Spinal cord (tissue), 10 donors: ENCODE results near the gene PLCH1. TPM values are rescaled to one million over a fixed set of nuclear protein-coding genes. Genes with fewer than 3 reads are reported as not detected.

Experiments used
- DNase-seq, 6 donors: peaks; one replicate each; pipeline versions ENCODE4 v3.0.0 to v3.0.0-alpha.2; 2013 to 2015; ENCODE audit warnings: low spot score in 6 of 6, low read depth in 4 of 6
- H3K27ac ChIP-seq: one replicate; pipeline ENCODE4 v1.5.1; 2013; ENCODE audit warnings: low read depth, low read length, control low read depth
- H3K27me3 ChIP-seq: one replicate; pipeline ENCODE4 v1.6.1; 2013; ENCODE audit warnings: low read length; ENCODE audit not compliant: control insufficient read depth, insufficient read depth
- H3K36me3 ChIP-seq: one replicate; pipeline ENCODE4 v1.6.1; 2013; ENCODE audit warnings: low read length; ENCODE audit not compliant: control insufficient read depth, insufficient read depth
- H3K4me1 ChIP-seq: one replicate; pipeline ENCODE4 v1.6.1; 2013; ENCODE audit warnings: low read length; ENCODE audit not compliant: control insufficient read depth, insufficient read depth
- H3K4me3 ChIP-seq: one replicate; pipeline ENCODE4 v1.5.1; 2013; ENCODE audit warnings: low read depth, low read length, control low read depth
- H3K9me3 ChIP-seq: one replicate; pipeline ENCODE4 v1.6.1; 2013; ENCODE audit warnings: low read length; ENCODE audit not compliant: control insufficient read depth, insufficient read depth
- WGBS: methylation state at CpG from one replicate; pipeline ENCODE4 v1.1.5; 2013; ENCODE audit warnings: missing lambda C conversion rate; ENCODE audit not compliant: insufficient coverage; 5-methylcytosine and 5-hydroxymethylcytosine counted together
- polyA plus RNA-seq, 2 donors: library from polyadenylated mRNA; unstranded; fragments of 120-200 nt; gene quantifications; one replicate each; pipeline ENCODE4 v1.2.1, GENCODE V29; 2013; ENCODE audit not compliant: insufficient read length in 2 of 2
- total RNA-seq, 2 donors: library from RNA; depleted of rRNA in 1 of 2; stranded (reverse); fragments of 120-200 nt in 1 of 2; fragments of >200 nt in 1 of 2; gene quantifications; one replicate each; pipeline versions ENCODE4 v1.2.3 to v1.2.4, GENCODE V29; 2013 to 2014
- donor health status: healthy.

PLCH1 gene
- total and polyA plus RNA-seq, 4 donors, result 10.2 to 20.6 (median 12.9) TPM

DNA sequence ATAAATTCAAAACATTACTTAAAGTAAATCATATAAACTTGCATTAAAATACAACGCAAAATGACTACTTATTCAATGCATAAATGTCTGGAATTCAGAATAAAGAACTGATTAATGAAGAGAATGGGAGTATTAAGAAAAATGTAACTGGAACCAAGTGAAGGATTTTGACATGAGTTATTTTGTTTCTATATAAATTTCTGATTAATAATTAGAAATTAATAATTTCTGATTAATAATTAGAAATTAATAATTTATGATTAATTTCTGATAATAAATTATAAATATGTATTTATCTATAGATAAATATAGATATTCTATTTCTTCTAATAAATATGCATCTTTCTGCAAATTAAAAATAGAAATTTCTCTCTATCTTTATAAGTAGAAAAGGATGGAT lies 291.4 kb downstream of the PLCH1 start:
- no peak for DNase-seq
- Histone ChIP-seq H3K4me3 (no peak overlapping the region), H3K9me3 (no peaks in the 10 kb centered on the region), H3K27me3 (no peaks in the 10 kb centered on the region), H3K4me1 (no peaks in the 10 kb centered on the region), H3K27ac (no peak overlapping the region), H3K36me3 (no peaks in the 10 kb centered on the region)
- no CpG with 5 or more reads among the region's 1 CpG for WGBS

DNA sequence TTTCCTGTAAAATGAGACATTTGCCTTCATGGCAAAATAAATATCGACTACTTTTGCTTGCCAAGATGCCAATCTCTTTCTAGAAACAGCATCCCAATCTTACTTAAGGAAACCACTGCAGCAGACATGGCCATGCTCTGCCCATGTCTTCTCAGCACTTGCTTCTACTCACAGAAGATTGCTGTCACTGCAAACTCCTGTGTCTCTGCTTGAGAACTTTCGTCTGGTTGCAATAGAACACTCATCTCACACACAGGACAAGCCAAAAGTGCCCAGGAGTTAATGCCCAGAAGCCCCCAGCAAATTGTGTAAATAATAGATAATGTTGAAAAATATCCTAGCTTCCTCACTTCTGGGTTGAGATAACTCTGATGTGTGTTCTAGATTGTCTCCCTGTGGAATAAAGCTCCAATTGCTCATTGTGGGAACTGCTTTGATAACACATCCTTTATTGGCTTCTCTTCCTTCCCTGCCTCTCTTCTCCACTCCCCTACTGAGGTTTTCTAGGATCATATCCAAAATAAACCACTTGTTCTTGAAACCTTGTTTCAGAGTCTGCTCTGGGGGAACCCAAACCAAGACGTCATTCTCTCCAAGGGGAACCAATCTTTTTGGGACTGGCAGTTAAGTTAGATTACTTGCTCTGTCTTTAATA lies 295.1 kb downstream of the PLCH1 start:
- no peak overlapping the region for H3K4me3 ChIP-seq
- H3K9me3 ChIP-seq, result no peaks in the 10 kb centered on the region
- no peaks in the 10 kb centered on the region for H3K4me1 ChIP-seq
- no peaks in the 10 kb centered on the region for H3K27me3 ChIP-seq
- H3K36me3 ChIP-seq, result no peaks in the 10 kb centered on the region
- WGBS, result 80% methylated on average over 1 of the region's 3 CpGs
- peak in 1 of 6 donors; percentile 38 for DNase-seq
- no peak overlapping the region for H3K27ac ChIP-seq

DNA sequence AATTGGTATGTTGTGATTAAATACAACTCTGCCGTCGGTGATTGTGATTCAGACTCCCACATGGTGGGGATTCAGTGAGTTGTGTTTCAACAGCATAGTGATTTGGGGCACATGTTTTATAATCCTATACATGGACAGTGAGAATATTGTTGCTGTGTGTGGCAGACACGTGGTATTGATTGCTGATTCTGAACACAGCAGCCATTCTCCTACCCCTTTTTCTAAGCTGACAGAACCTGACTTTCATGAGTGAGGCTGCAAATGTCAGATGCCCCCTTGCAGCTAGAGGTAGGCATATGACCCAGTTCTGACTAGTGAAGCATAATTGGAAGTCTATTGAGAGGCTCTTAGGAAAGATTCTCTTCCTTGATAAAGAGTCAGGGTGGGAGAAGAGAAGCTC lies 296.3 kb downstream of the PLCH1 start:
- Histone ChIP-seq H3K36me3 (no peaks in the 10 kb centered on the region), H3K9me3 (no peaks in the 10 kb centered on the region), H3K27me3 (no peaks in the 10 kb centered on the region), H3K4me3 (no peak overlapping the region), H3K4me1 (no peaks in the 10 kb centered on the region), H3K27ac (no peak overlapping the region)
- WGBS, result no CpG with 5 or more reads among the region's 3 CpGs
- DNase-seq, result no peak

DNA sequence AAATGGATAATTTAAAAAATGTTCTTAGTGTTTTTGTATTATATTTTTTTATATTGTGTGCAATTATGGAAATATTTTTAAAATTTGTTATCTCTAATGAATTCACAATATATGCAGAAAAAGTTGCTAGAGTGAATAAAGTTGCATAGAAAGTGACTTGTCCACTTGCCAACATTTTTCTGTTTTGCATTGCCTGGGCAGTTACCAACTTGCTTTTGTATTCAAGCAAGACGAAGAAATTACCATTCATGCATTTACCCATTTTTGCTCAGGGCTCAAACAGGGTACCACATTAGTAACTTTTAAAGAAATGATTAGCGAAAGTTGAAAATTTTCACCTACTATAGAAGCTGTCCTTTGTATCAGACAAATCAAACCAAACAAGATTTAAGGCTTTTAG lies 298.5 kb downstream of the PLCH1 start:
- WGBS, result no CpG with 5 or more reads among the region's 2 CpGs
- H3K4me3 ChIP-seq, result no peak overlapping the region
- H3K4me1 ChIP-seq, result no peaks in the 10 kb centered on the region
- no peak for DNase-seq
- no peaks in the 10 kb centered on the region for H3K36me3 ChIP-seq
- H3K27ac ChIP-seq, result no peak overlapping the region
- H3K27me3 ChIP-seq, result no peaks in the 10 kb centered on the region
- no peaks in the 10 kb centered on the region for H3K9me3 ChIP-seq

DNA sequence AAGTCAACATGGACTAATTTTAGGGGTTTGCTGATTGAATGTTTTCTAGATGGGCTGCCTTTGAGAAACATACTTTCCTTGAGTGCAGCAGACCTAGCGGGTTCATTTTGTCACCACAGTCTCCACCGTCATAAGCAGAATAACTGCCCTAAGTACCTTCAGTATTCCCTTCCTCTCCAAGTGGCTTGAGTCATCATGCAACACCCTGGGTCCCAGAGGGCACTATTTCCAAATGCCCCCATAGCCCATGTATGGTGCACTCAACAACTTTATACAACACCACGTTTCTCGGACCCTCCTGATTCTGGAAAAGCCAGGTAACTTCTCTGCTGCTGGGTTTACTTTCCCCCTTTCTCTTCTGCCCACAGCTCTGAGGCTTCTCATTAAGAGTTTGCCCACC lies 300.1 kb downstream of the PLCH1 start:
- Histone ChIP-seq H3K9me3 (no peaks in the 10 kb centered on the region), H3K27ac (no peak overlapping the region), H3K4me1 (no peaks in the 10 kb centered on the region), H3K4me3 (no peak overlapping the region), H3K36me3 (no peaks in the 10 kb centered on the region), H3K27me3 (no peaks in the 10 kb centered on the region)
- no peak for DNase-seq
- WGBS, result 92% methylated on average over 2 of the region's 4 CpGs

DNA sequence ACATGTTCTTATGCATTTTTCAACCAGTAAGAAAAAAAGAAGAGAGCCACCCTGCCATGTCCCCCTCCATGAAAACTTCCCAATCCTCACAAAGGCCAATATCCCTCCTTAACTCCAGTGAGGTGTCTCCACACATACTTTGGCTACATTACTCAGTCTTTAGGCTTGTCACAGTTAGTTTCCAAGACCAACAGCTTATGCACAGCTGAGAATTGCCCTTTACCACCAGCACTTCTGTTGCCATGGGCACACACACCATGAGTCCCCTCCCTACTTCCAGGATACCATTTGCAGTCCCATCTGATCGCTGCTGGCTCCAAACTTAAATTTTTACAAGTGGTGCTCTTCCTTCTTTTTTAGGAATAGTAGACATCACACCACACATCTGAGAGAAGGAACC lies 301.1 kb downstream of the PLCH1 start:
- H3K9me3 ChIP-seq, result no peaks in the 10 kb centered on the region
- WGBS, result 75% methylated on average over 1 of the region's 1 CpG
- no peak overlapping the region for H3K27ac ChIP-seq
- no peaks in the 10 kb centered on the region for H3K4me1 ChIP-seq
- H3K4me3 ChIP-seq, result no peak overlapping the region
- DNase-seq, result no peak
- no peaks in the 10 kb centered on the region for H3K27me3 ChIP-seq
- no peaks in the 10 kb centered on the region for H3K36me3 ChIP-seq

DNA sequence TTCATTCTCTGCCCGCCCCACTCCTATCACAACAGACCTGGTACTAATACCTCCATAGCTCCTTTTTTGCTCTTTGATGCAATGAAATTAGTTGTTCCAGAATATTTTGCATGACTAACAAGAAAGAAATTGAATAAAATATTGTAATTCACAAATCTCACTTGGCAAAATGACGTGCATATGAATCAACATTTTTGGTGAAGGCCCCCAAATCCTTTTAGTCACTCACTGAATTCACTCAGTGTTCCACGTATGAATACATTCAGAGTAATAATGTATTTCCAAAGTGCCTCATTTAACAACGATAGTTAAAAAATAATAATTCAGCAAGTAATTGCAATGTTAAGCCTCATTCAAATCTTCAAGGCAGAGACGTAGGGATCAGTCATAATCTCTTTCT lies 302.8 kb downstream of the PLCH1 start:
- Histone ChIP-seq H3K27ac (no peak overlapping the region), H3K4me1 (no peaks in the 10 kb centered on the region), H3K36me3 (no peaks in the 10 kb centered on the region), H3K27me3 (no peaks in the 10 kb centered on the region), H3K4me3 (no peak overlapping the region), H3K9me3 (no peaks in the 10 kb centered on the region)
- no CpG with 5 or more reads among the region's 5 CpGs for WGBS
- peak in 1 of 6 donors; percentile 4 for DNase-seq

DNA sequence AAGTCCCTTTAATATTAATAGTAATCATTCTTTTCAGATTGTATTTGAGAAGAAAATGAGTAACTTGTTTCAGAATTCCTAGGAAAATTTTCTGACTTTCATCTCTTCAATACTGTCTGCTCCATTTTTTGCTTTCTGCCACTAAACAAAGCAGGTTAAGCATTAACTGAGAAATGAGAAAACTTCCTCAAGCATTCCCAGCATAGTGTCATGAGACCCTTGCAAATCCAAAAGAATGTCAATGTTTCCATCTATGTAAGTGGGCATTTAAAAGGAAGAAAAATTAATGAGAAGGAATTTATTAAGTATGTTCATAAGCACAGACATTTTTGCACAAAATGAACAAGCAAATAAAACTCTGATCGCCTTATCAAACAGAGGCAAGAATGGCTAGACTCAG lies 303.4 kb downstream of the PLCH1 start:
- no peak for DNase-seq
- no peak overlapping the region for H3K27ac ChIP-seq
- H3K27me3 ChIP-seq, result no peaks in the 10 kb centered on the region
- H3K9me3 ChIP-seq, result no peaks in the 10 kb centered on the region
- H3K36me3 ChIP-seq, result no peaks in the 10 kb centered on the region
- no peaks in the 10 kb centered on the region for H3K4me1 ChIP-seq
- no CpG with 5 or more reads among the region's 1 CpG for WGBS
- no peak overlapping the region for H3K4me3 ChIP-seq

DNA sequence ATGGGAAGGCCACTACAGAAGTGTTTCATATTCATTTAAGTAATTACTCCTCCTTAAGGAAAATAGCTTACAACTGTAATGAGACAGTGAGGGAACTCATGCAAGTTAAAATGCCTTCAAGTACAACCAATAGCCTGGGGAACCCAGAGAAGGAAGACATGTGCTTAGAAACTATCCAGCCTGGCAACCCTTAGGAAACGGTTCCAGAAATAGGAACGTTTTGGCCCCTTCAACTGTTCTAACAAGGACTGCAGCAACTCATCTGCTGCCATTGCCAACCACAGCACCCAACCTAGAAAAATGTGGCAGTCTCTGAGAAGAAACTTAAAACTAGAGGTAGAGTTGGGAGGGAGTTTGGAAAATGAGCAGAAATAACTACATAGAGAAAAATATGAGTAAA lies 303.8 kb downstream of the PLCH1 start:
- DNase-seq, result peak in 3 of 6 donors; percentile 22 to 66 (median 41)

DNA sequence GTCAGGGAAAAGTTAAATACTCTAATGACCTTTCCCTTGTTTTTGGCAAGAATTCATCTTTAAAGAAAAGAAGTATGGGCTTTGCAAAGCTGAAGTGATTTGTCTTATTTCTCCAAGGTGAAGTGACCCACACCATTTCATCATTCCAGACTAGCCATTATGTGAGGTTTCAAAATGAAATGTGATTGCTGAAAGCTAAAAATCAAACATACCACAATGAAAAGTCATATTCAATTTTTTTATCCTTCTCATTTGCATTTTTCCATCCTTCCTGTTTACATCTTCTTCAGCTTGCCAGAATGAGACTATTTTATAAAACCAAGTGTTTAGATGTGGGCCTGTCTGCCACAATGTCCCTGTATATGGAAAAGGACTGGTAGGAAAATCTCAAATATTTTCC lies 309.1 kb downstream of the PLCH1 start:
- H3K27me3 ChIP-seq, result no peaks in the 10 kb centered on the region
- no peak overlapping the region for H3K4me3 ChIP-seq
- H3K36me3 ChIP-seq, result no peaks in the 10 kb centered on the region
- H3K9me3 ChIP-seq, result no peaks in the 10 kb centered on the region
- H3K27ac ChIP-seq, result no peak overlapping the region
- H3K4me1 ChIP-seq, result no peaks in the 10 kb centered on the region
- DNase-seq, result peak in 1 of 6 donors; percentile 12

More for the DNA sequence above, 303.8 kb downstream of the PLCH1 start:
- Histone ChIP-seq H3K9me3 (no peaks in the 10 kb centered on the region), H3K4me1 (no peaks in the 10 kb centered on the region), H3K27me3 (no peaks in the 10 kb centered on the region), H3K36me3 (no peaks in the 10 kb centered on the region), H3K27ac (no peak overlapping the region), H3K4me3 (no peak overlapping the region)
- 50% methylated on average over 2 of the region's 2 CpGs for WGBS
